Measurements from ENCODE around the gene OR8S1. TPM values are rescaled to one million over a fixed set of nuclear protein-coding genes. Genes with fewer than 3 reads are reported as not detected.
A peak's percentile ranks its signal among the peaks of the same experiment; 100 is the strongest.

Gene OR8S1
- total and polyA plus RNA-seq, 10 of the 15 experiments (the other 5 are each of a cell fraction or from before 2014, with no cell fraction given): not detected

- TF ChIP-seq ZNF687 (IDR thresholded peaks at IDR 0.05) (no peak), STAT3 (IDR thresholded peaks at IDR 0.05; ENCODE audit: low read depth, low read length) (no peak), SMARCA5 (IDR thresholded peaks at IDR 0.05) (no peak), BMI1 (IDR thresholded peaks at IDR 0.05; ENCODE audit: borderline replicate concordance) (peak; percentile 33; the same call in 1 of the 2 replicates), PAX8 (IDR thresholded peaks at IDR 0.05) (no peak), ZSCAN29 (IDR thresholded peaks at IDR 0.05) (no peak), ZBED1 (IDR thresholded peaks at IDR 0.05; ENCODE audit: borderline replicate concordance) (no peak), ESRRA (IDR thresholded peaks at IDR 0.05; ENCODE audit: low read length) (no peak), MTA2 (IDR thresholded peaks at IDR 0.05; ENCODE audit: low read depth) (peak; percentile 75), ZNF384 (IDR thresholded peaks at IDR 0.05; ENCODE audit: borderline replicate concordance, low read depth, low read length) (no peak), TAF1 (IDR thresholded peaks at IDR 0.05; ENCODE audit: borderline replicate concordance, low read depth, low read length) (no peak), PRDM15 (CRISPR knock-in tag; IDR thresholded peaks at IDR 0.05) (no peak), SUPT20H (IDR thresholded peaks at IDR 0.05; ENCODE audit: borderline replicate concordance, control insufficient read depth, low read depth, low read length) (no peak), ATF2 (IDR thresholded peaks at IDR 0.05; ENCODE audit: low read length) (peak; percentile 51; the same call in 1 of the 2 replicates)
- TF ChIP-seq, protein P1, sequence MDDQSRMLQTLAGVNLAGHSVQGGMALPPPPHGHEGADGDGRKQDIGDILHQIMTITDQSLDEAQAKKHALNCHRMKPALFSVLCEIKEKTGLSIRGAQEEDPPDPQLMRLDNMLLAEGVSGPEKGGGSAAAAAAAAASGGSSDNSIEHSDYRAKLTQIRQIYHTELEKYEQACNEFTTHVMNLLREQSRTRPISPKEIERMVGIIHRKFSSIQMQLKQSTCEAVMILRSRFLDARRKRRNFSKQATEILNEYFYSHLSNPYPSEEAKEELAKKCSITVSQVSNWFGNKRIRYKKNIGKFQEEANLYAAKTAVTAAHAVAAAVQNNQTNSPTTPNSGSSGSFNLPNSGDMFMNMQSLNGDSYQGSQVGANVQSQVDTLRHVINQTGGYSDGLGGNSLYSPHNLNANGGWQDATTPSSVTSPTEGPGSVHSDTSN (IDR thresholded peaks at IDR 0.05; ENCODE audit: insufficient replicate concordance, low read depth, low read length): no peak
- TF ChIP-seq, protein P2, sequence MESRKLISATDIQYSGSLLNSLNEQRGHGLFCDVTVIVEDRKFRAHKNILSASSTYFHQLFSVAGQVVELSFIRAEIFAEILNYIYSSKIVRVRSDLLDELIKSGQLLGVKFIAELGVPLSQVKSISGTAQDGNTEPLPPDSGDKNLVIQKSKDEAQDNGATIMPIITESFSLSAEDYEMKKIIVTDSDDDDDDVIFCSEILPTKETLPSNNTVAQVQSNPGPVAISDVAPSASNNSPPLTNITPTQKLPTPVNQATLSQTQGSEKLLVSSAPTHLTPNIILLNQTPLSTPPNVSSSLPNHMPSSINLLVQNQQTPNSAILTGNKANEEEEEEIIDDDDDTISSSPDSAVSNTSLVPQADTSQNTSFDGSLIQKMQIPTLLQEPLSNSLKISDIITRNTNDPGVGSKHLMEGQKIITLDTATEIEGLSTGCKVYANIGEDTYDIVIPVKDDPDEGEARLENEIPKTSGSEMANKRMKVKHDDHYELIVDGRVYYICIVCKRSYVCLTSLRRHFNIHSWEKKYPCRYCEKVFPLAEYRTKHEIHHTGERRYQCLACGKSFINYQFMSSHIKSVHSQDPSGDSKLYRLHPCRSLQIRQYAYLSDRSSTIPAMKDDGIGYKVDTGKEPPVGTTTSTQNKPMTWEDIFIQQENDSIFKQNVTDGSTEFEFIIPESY (IDR thresholded peaks at IDR 0.05): no peak
Measured at GRCh38 chr12:48489012-48489411, 36.4 kb upstream of the OR8S1 start (continued).
